ENCODE results near the gene SMAD3.

DNA sequence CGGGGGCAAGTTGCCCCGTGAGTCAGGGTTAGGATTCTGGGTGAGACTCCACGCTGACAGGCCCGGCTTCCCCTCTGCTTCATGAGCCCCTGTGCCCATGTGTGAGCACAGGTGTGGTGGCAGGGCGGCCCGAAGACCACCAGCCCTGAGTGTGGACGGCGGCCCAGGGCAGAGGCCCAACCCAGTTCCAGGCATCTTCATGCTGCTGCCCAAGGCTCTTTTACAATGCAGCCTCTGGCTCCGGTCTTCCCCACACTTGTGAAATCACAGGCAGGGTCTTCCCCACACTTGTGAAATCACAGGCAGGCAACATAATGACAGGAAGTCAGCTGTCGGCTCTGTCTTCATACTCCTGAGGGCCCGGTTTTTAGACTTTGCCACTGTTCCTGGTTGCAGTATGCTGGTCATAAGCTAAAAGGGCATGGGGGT, 110.3 kb downstream of the SMAD3 start:
- TF ChIP-seq, protein P1, sequence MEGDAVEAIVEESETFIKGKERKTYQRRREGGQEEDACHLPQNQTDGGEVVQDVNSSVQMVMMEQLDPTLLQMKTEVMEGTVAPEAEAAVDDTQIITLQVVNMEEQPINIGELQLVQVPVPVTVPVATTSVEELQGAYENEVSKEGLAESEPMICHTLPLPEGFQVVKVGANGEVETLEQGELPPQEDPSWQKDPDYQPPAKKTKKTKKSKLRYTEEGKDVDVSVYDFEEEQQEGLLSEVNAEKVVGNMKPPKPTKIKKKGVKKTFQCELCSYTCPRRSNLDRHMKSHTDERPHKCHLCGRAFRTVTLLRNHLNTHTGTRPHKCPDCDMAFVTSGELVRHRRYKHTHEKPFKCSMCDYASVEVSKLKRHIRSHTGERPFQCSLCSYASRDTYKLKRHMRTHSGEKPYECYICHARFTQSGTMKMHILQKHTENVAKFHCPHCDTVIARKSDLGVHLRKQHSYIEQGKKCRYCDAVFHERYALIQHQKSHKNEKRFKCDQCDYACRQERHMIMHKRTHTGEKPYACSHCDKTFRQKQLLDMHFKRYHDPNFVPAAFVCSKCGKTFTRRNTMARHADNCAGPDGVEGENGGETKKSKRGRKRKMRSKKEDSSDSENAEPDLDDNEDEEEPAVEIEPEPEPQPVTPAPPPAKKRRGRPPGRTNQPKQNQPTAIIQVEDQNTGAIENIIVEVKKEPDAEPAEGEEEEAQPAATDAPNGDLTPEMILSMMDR (IDR thresholded peaks at IDR 0.05; ENCODE audit: poor library complexity, severe bottlenecking) = no peak
- TF ChIP-seq, protein P2, sequence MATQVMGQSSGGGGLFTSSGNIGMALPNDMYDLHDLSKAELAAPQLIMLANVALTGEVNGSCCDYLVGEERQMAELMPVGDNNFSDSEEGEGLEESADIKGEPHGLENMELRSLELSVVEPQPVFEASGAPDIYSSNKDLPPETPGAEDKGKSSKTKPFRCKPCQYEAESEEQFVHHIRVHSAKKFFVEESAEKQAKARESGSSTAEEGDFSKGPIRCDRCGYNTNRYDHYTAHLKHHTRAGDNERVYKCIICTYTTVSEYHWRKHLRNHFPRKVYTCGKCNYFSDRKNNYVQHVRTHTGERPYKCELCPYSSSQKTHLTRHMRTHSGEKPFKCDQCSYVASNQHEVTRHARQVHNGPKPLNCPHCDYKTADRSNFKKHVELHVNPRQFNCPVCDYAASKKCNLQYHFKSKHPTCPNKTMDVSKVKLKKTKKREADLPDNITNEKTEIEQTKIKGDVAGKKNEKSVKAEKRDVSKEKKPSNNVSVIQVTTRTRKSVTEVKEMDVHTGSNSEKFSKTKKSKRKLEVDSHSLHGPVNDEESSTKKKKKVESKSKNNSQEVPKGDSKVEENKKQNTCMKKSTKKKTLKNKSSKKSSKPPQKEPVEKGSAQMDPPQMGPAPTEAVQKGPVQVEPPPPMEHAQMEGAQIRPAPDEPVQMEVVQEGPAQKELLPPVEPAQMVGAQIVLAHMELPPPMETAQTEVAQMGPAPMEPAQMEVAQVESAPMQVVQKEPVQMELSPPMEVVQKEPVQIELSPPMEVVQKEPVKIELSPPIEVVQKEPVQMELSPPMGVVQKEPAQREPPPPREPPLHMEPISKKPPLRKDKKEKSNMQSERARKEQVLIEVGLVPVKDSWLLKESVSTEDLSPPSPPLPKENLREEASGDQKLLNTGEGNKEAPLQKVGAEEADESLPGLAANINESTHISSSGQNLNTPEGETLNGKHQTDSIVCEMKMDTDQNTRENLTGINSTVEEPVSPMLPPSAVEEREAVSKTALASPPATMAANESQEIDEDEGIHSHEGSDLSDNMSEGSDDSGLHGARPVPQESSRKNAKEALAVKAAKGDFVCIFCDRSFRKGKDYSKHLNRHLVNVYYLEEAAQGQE (IDR thresholded peaks at IDR 0.05; ENCODE audit: borderline replicate concordance) = no peak

Measured in neural cell (in vitro differentiated cells).